Measurements from ENCODE around the gene PAIP2B.
"Not testable (repeated sequence)": the region's sequence is repeated elsewhere in the genome, so short reads cannot be mapped to it uniquely, and the experiment has no call there.

PAIP2B gene

GRCh38 chr2:71226965-71227560, at the start of gene PAIP2B:
Gene PAIP2B, minus strand, starts transcription at chr2:71227103. Its CDS starts 24,514 bp downstream, at chr2:71202589.
- peak; percentile 96 for DNase-seq (ENCODE audit: low read depth)

- no peak for DNase-seq (ENCODE audit: low read depth)
These were observed 49.0 kb upstream of the PAIP2B start for GRCh38 chr2:71275939-71276310.

GRCh38 chr2:71269511-71270090, 42.7 kb upstream of the PAIP2B start:
- no peak for DNase-seq (ENCODE audit: low read depth)

- no peak for DNase-seq (ENCODE audit: low read depth)
These were observed 36.5 kb upstream of the PAIP2B start for GRCh38 chr2:71263386-71263785.

GRCh38 chr2:71261534-71261933, 34.6 kb upstream of the PAIP2B start:
- DNase-seq (ENCODE audit: low read depth), result no peak

GRCh38 chr2:71256421-71256820, 29.5 kb upstream of the PAIP2B start:
- DNase-seq (ENCODE audit: low read depth), result no peak

- no peak for DNase-seq (ENCODE audit: low read depth)
These were observed 27.9 kb upstream of the PAIP2B start for GRCh38 chr2:71254776-71255175.

- no peak for DNase-seq (ENCODE audit: low read depth)
These were observed 27.2 kb upstream of the PAIP2B start for GRCh38 chr2:71254078-71254477.

GRCh38 chr2:71253476-71253875, 26.6 kb upstream of the PAIP2B start:
- no peak for DNase-seq (ENCODE audit: low read depth)

GRCh38 chr2:71252862-71253261, 26.0 kb upstream of the PAIP2B start:
- DNase-seq (ENCODE audit: low read depth), result no peak

- DNase-seq (ENCODE audit: low read depth), result no peak
These were observed 24.0 kb upstream of the PAIP2B start for GRCh38 chr2:71250935-71251334.

- no peak for DNase-seq (ENCODE audit: low read depth)
These were observed 17.4 kb upstream of the PAIP2B start for GRCh38 chr2:71244302-71244660.

- no peak for DNase-seq (ENCODE audit: low read depth)
These were observed 16.9 kb upstream of the PAIP2B start for GRCh38 chr2:71243634-71244301.

GRCh38 chr2:71240794-71241193, 13.9 kb upstream of the PAIP2B start:
- no peak for DNase-seq (ENCODE audit: low read depth)

GRCh38 chr2:71238089-71238488, 11.2 kb upstream of the PAIP2B start:
- DNase-seq (ENCODE audit: low read depth), result no peak

- no peak for DNase-seq (ENCODE audit: low read depth)
These were observed 9.2 kb upstream of the PAIP2B start for GRCh38 chr2:71235930-71236587.

- not testable (repeated sequence) for DNase-seq (ENCODE audit: low read depth)
These were observed 6.2 kb upstream of the PAIP2B start for GRCh38 chr2:71233072-71233471.

GRCh38 chr2:71226096-71226964, 573 bp downstream of the PAIP2B start:
- no peak for DNase-seq (ENCODE audit: low read depth)

- no peak for DNase-seq (ENCODE audit: low read depth)
These were observed 2.0 kb downstream of the PAIP2B start for GRCh38 chr2:71224935-71225334.

- DNase-seq (ENCODE audit: low read depth), result no peak
These were observed 2.4 kb downstream of the PAIP2B start for GRCh38 chr2:71224457-71224856.

GRCh38 chr2:71223767-71224333, 3.1 kb downstream of the PAIP2B start:
- DNase-seq (ENCODE audit: low read depth), result no peak

- no peak for DNase-seq (ENCODE audit: low read depth)
These were observed 6.2 kb downstream of the PAIP2B start for GRCh38 chr2:71220743-71221142.

All from stimulated activated CD8-positive, alpha-beta memory T cell treated with anti-CD3 and anti-CD28 coated beads, Interleukin-12 subunit alpha, Interleukin-12 subunit beta, amount 100 ng/mL, for 1 hour (primary cell).